GM19397 (cell line): ENCODE measurements around the gene SAT2.

ENCODE experiments used
- ATAC-seq: cut with Tn5 transposase; IDR thresholded peaks from one replicate; pipeline ENCODE4 v1.9.1; 2021; ENCODE audit warnings: mild to moderate bottlenecking, moderate library complexity; ENCODE audit not compliant: unreplicated experiment

SAT2 gene

GRCh38 chr17:7577327-7578199, 50.1 kb downstream of the SAT2 start:
- ATAC-seq: no peak

- ATAC-seq: no peak
These were observed 51.1 kb downstream of the SAT2 start for GRCh38 chr17:7576432-7576937.
